RWPE2 (cell line): ENCODE measurements around the gene PRSS48.
"Not testable (repeated sequence)": the region's sequence is repeated elsewhere in the genome, so short reads cannot be mapped to it uniquely, and the experiment has no call there.

Experiments used
- ATAC-seq: fragments of 200-7000 bp; cut with Tn5 transposase; 3 replicates; pipeline ENCODE4 v1.9.1; 2021; ENCODE audit warnings: low read depth
- DNase-seq: peaks from one replicate; pipeline ENCODE4 v3.0.0-alpha.2; 2020; ENCODE audit warnings: low spot score
- H3K27ac ChIP-seq: fragments of 450-650 bp; 2 replicates; pipeline ENCODE4 v1.5.1; 2017; ENCODE audit warnings: mild to moderate bottlenecking; ENCODE audit not compliant: poor library complexity, severe bottlenecking
- H3K27me3 ChIP-seq: fragments of 250-450 bp; sonication (Bioruptor Pico); 2 replicates; pipeline ENCODE4 v1.5.1; 2021; ENCODE audit warnings: mild to moderate bottlenecking, moderate library complexity; ENCODE audit not compliant: insufficient read depth, poor library complexity, severe bottlenecking
- H3K36me3 ChIP-seq: fragments of 250-450 bp; sonication (Bioruptor Pico); 2 replicates; pipeline ENCODE4 v1.5.1; 2020; ENCODE audit warnings: low read depth, mild to moderate bottlenecking, moderate library complexity
- H3K4me1 ChIP-seq: fragments of 250-450 bp; sonication (Bioruptor Pico); 2 replicates; pipeline ENCODE4 v1.5.1; 2021; ENCODE audit warnings: mild to moderate bottlenecking, moderate library complexity; ENCODE audit not compliant: insufficient read depth, poor library complexity, severe bottlenecking
- H3K4me3 ChIP-seq: fragments of 250-450 bp; sonication (Bioruptor Pico); 2 replicates; pipeline ENCODE4 v1.5.1; 2021; ENCODE audit warnings: mild to moderate bottlenecking, moderate library complexity; ENCODE audit not compliant: severe bottlenecking
- H3K9me3 ChIP-seq: fragments of 250-450 bp; sonication (Bioruptor Pico); 2 replicates; pipeline ENCODE4 v1.5.1; 2021; ENCODE audit warnings: mild to moderate bottlenecking, moderate library complexity; ENCODE audit not compliant: severe bottlenecking
- TF ChIP-seq, protein P1 (sequence below): fragments of 450-650 bp; IDR thresholded peaks from one replicate; pipeline ENCODE4 v1.5.1; 2017; ENCODE audit warnings: mild to moderate bottlenecking, moderate library complexity; ENCODE audit not compliant: poor library complexity, severe bottlenecking

The PRSS48 gene

DNA sequence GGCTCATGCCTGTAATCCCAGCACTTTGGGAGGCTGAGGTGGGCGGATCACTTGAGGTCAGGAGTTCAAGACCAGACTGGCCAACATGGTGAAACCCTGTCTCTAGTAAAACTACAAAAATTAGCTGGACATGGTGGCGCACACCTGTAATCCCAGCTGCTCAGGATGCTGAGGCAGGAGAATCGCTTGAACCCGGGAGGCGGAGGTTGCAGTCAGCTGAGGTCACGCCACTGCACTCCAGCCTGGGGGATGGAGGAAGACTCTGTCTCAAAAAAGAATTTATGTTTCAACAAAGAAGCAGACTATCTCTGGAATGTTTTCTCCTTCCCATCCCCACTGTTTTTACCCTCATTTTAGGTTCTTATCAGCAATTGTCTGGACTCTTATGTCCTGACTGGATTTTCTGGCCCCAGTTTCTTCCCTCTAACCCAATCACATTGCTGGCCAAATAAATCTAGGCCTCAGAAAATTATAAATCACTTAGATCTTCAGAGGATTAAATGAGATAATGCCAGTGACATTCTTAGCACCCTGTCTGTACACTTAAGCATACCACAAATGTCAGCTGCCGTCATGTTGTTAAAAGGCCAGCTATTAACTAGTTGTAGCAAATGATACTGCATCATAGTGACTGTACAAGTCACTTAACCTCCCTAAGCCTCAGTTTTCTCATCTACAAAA, 44.9 kb upstream of the PRSS48 start:
- TF ChIP-seq, protein P1, sequence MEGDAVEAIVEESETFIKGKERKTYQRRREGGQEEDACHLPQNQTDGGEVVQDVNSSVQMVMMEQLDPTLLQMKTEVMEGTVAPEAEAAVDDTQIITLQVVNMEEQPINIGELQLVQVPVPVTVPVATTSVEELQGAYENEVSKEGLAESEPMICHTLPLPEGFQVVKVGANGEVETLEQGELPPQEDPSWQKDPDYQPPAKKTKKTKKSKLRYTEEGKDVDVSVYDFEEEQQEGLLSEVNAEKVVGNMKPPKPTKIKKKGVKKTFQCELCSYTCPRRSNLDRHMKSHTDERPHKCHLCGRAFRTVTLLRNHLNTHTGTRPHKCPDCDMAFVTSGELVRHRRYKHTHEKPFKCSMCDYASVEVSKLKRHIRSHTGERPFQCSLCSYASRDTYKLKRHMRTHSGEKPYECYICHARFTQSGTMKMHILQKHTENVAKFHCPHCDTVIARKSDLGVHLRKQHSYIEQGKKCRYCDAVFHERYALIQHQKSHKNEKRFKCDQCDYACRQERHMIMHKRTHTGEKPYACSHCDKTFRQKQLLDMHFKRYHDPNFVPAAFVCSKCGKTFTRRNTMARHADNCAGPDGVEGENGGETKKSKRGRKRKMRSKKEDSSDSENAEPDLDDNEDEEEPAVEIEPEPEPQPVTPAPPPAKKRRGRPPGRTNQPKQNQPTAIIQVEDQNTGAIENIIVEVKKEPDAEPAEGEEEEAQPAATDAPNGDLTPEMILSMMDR = no peak
- no peak for DNase-seq

DNA sequence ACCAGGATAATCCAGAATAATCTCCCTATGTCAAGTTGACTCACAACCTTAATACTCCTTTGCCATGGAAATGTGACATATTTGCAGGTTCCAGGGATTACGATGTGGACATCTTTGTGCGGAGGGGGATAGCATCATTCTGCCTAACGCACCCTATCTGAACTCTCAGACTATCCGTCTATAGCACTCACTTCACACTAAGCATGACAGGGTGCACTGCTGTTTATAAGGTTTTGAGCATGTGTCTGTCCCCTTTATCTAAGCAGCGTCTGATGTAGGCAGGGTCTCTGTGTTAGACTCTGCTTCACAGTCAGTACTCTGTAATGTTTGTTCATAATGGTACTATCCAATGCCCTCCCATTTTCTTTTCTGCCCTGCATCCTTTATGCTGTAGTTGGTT, 43.4 kb upstream of the PRSS48 start:
- Histone ChIP-seq H3K9me3 (no peaks in the 10 kb centered on the region), H3K27ac (no peak overlapping the region), H3K4me3 (no peak overlapping the region), H3K27me3 (no peaks in the 10 kb centered on the region), H3K4me1 (peaks cover 6% of the 10 kb centered on the region), H3K36me3 (0 out of 2 replicates have a peak, but pooled peaks cover 5% of the 10 kb centered on the region)
- DNase-seq (no peak), ATAC-seq (no peak)
- TF ChIP-seq, protein P1 = no peak

More for the DNA sequence above, 44.9 kb upstream of the PRSS48 start:
- Histone ChIP-seq H3K36me3 (0 out of 2 replicates have a peak, but pooled peaks cover 1% of the 10 kb centered on the region), H3K4me3 (no peak overlapping the region), H3K4me1 (peaks cover 21% of the 10 kb centered on the region), H3K27me3 (no peaks in the 10 kb centered on the region), H3K27ac (no peak overlapping the region), H3K9me3 (no peaks in the 10 kb centered on the region)
- ATAC-seq = no peak

DNA sequence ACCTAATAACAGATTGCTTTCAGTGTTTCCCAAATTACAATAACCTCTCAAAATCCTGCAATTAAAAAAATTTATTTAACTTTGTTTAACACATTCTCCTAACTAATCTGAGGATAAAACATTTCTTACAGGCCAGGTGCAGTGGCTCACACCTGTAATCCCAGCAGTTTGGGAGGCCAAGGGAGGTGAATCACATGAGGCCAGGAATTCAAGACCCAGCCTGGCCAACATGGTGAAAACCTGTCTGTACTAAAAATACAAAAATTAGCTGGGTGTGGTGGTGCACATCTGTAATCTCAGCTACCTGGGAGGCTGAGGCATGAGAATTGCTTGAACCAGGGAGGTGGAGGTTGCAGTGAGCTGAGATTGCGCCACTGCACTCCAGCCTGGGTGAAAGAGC, 41.6 kb upstream of the PRSS48 start:
- not testable (repeated sequence) for DNase-seq, H3K4me1 ChIP-seq, H3K27ac ChIP-seq, H3K4me3 ChIP-seq, H3K27me3 ChIP-seq, H3K9me3 ChIP-seq, ATAC-seq, H3K36me3 ChIP-seq

DNA sequence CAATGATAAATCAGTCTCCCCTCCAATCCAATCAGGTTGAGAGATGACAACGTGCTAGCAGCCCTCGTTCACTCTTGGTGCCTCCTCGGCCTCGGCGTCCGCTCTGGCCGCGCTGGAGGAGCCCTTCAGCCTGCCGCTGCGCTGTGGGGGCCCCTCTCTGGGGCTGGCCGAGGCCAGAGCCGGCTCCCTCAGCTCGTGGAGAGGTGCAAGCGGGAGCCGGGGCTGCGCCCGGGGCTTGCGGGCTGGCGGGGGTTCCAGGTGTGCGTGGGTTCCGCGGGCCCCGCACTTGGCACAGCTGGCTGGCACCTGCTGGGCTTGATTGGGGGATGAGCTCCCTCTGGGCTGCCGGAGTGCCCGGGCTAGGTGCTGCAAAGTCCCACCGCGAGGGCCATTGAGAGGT, 40.9 kb upstream of the PRSS48 start:
- H3K4me3 ChIP-seq = no peak overlapping the region
- TF ChIP-seq, protein P1 = no peak
- no peak overlapping the region for H3K27ac ChIP-seq
- ATAC-seq (no peak), DNase-seq (no peak)
- H3K27me3 ChIP-seq = no peaks in the 10 kb centered on the region
- H3K9me3 ChIP-seq = no peaks in the 10 kb centered on the region
- H3K4me1 ChIP-seq = no peaks in the 10 kb centered on the region
- 0 out of 2 replicates have a peak, but pooled peaks cover 5% of the 10 kb centered on the region for H3K36me3 ChIP-seq

DNA sequence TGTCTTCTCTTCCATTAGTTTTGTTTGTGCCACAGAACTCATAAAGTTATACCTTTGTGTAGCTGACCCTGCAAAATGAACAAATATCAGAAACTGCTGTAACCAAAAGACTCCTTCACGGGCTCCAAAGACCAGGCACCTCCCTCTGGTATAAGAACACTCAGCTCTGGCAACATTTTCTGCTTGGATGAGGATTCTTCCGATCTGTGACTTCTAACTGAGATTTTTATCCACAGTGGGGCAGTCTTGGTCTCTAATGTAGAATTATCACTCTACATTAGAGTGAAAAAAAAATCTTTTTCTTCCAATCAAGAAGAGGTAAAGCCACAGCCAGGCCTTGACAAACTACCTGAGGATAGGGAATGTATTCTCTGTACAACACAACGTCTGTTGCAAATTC, 38.5 kb upstream of the PRSS48 start:
- no peaks in the 10 kb centered on the region for H3K4me1 ChIP-seq
- no peak overlapping the region for H3K4me3 ChIP-seq
- 0 out of 2 replicates have a peak, but pooled peaks cover 5% of the 10 kb centered on the region for H3K36me3 ChIP-seq
- DNase-seq = no peak
- TF ChIP-seq, protein P1 = peak; percentile 30
- no peaks in the 10 kb centered on the region for H3K9me3 ChIP-seq
- no peak overlapping the region for H3K27ac ChIP-seq
- H3K27me3 ChIP-seq = no peaks in the 10 kb centered on the region
- ATAC-seq = no peak
